Activated T-helper 2 cell treated with anti-CD3 and anti-CD28 coated beads, Interferon-gamma antibody, Interleukin-2, Interleukin-4, amounts not matched to agents 10 μg/mL and 5 μg/mL and 100 μg/mL, durations not matched to agents 14 hours and 24 hours and 36 hours (primary cell): ENCODE measurements around the gene PCBP1. TPM values are rescaled to one million over a fixed set of nuclear protein-coding genes. Genes with fewer than 3 reads are reported as not detected.

Experiments
- DNase-seq: peaks from one replicate; pipeline ENCODE4 v3.0.0; 2021; ENCODE audit warnings: low spot score
- H3K27ac Mint-ChIP-seq: one replicate; pipeline ENCODE4 v1.8.0; 2021; ENCODE audit warnings: mixed read lengths
- H3K27me3 Mint-ChIP-seq: one replicate; pipeline ENCODE4 v1.8.0; 2021; ENCODE audit warnings: low read depth, mixed read lengths
- H3K36me3 Mint-ChIP-seq: one replicate; pipeline ENCODE4 v1.8.0; 2021; ENCODE audit warnings: low read depth, mixed read lengths
- H3K4me1 Mint-ChIP-seq: one replicate; pipeline ENCODE4 v1.8.0; 2021; ENCODE audit warnings: low read depth, mixed read lengths
- H3K4me3 Mint-ChIP-seq: one replicate; pipeline ENCODE4 v1.8.0; 2021; ENCODE audit warnings: low read depth, mild to moderate bottlenecking, moderate library complexity, mixed read lengths
- H3K9me3 Mint-ChIP-seq: one replicate; pipeline ENCODE4 v1.8.0; 2021; ENCODE audit warnings: mixed read lengths
- intact Hi-C: fragments of 100-400 bp; cut with micrococcal nuclease; formaldehyde crosslinking; loops from one replicate; pipeline ENCODE4 v1.15.1; 2023
- total RNA-seq: library from RNA; stranded (reverse); gene quantifications from 2 replicates; pipeline ENCODE4 v1.2.3, GENCODE V29; 2022

Gene PCBP1
- 433 and 442 TPM in 2 replicates for total RNA-seq

DNA sequence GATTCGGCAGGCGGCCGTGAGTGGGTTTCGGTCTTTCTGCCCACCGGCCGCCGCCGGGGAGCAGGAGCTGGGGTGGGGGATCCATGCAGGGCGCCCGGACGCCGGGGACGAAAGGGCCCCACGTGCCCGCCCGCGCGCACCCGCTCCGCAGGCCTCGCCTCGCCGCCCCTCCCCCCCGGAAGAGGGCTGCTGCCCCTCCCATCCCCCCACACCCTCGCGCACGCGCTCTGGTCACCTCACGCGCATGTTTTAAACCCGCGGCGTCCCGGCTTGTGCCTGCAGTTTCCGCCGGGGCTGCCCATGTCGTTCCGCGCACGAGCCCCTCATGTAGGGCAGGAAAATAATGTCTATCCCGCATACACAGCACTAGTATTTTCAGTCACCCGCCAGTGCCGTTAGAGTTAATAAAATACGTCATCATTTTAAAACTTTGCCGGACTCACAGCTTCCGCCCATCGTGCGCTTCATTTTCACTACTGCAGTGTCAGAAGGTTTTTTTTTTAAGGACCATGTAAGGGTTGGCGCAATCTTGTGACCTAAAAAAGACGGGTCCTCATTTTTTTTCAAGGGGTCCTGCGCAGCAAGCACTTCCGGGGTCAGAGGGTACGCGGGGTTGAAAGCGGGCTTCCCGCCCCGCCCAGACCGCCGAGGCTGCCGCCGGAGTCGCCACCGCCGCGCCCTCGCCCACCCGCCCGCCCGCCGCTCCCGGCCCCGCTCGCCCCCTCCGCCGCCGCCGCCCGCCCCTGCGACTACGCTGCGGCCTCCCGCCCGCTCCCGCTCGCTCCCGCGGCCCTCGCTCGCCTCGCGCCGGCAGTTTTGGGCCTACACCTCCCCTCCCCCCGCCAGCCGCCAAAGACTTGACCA lies at the start of gene PCBP1:
TSS of gene PCBP1 (plus strand) at position 640 of the 864 bp plus-strand sequence. CDS start 267 bp downstream, outside the sequence.
- Mint-ChIP-seq H3K27ac (peak within 1 kb of the TSS; percentile 99), H3K4me1 (peaks cover 53% of the 10 kb centered on the region), H3K27me3 (no peaks in the 10 kb centered on the region), H3K36me3 (peaks cover 63% of the 10 kb centered on the region), H3K9me3 (peaks cover 3% of the 10 kb centered on the region), H3K4me3 (peak within 1 kb of the TSS; percentile 98)
- peak; percentile 92 for DNase-seq
- intact Hi-C loops: loop anchor here (1.0 to 5.0 kb wide), 6 partner anchors 37 to 443 kb away; partner anchors contain the start of gene TIA1

- no peak overlapping the region for H3K4me3 Mint-ChIP-seq
- H3K4me1 Mint-ChIP-seq: peaks cover 46% of the 10 kb centered on the region
- peaks cover 31% of the 10 kb centered on the region for H3K36me3 Mint-ChIP-seq
- intact Hi-C loops: no loop called here
- H3K27ac Mint-ChIP-seq: no peak overlapping the region
- H3K9me3 Mint-ChIP-seq: no peaks in the 10 kb centered on the region
- no peaks in the 10 kb centered on the region for H3K27me3 Mint-ChIP-seq
- DNase-seq: no peak
Measured at GRCh38 chr2:70039366-70039765, 47.9 kb upstream of the PCBP1 start.

- Mint-ChIP-seq H3K36me3 (peaks cover 37% of the 10 kb centered on the region), H3K27me3 (no peaks in the 10 kb centered on the region), H3K27ac (no peak overlapping the region), H3K4me1 (peaks cover 54% of the 10 kb centered on the region), H3K4me3 (no peak overlapping the region), H3K9me3 (no peaks in the 10 kb centered on the region)
- no peak for DNase-seq
- intact Hi-C loops: loop anchor here (5.0 kb wide), 1 partner anchor 94 kb away; no protein-coding TSS in a partner anchor
Measured at GRCh38 chr2:70041663-70042062, 45.6 kb upstream of the PCBP1 start.

DNA sequence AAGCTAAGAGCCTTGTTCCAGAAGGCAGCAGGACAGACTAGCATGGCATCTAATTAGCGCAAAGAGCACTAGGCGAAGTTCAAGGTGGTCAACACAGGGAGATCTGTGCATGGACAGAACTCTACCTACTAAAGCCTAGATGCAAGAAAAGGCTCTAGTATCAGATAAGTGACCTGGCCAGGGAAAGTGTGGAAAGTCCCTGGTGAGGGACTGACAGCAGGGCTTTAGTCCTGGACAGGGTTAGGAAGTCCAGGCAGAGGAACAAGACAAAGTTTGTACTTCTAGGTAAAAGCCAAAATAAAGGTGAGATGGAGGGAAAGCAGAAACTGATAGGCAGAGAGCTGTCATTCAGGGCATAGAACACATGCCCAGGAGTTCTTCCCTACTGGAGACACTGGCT lies 45.0 kb upstream of the PCBP1 start:
- Mint-ChIP-seq H3K27ac (peak overlapping the region; percentile 46), H3K27me3 (no peaks in the 10 kb centered on the region), H3K9me3 (no peaks in the 10 kb centered on the region), H3K4me3 (no peak overlapping the region), H3K4me1 (peaks cover 54% of the 10 kb centered on the region), H3K36me3 (peaks cover 43% of the 10 kb centered on the region)
- intact Hi-C loops: loop anchor here (5.0 kb wide), 1 partner anchor 95 kb away; no protein-coding TSS in a partner anchor
- no peak for DNase-seq

DNA sequence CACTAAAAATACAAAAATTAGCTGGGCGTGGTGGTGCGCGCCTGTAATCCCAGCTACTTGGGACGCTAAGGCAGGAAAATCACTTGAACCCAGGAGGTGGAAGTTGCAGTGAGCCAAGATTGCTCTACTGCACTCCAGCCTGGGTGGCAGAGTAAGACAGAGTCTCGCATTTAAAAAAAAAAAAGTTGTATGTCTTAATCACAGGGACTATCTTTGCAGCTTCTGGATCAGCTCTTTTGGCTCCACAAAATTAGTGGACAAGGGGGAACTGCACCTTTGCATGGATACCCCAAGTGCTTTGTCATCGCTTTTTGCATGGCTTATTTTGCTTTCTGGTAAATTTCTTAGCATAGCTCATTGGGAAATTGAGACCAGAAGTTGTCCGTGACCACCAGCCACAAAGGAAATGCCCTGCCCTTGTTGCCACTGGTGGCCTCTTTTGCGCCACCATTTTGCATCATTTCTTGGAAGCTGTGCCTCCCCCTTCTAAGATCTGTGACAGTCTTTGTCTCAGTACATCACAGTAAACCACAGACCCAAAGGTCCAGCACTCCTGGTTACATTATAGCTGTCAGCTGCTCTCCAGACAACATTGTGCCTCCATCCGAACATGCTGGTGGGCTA lies 43.9 kb upstream of the PCBP1 start:
- Mint-ChIP-seq H3K27me3 (no peaks in the 10 kb centered on the region), H3K27ac (peak overlapping the region; percentile 87), H3K4me3 (peak overlapping the region; percentile 11), H3K9me3 (no peaks in the 10 kb centered on the region), H3K36me3 (peaks cover 41% of the 10 kb centered on the region), H3K4me1 (peaks cover 49% of the 10 kb centered on the region)
- DNase-seq: peak; percentile 59
- intact Hi-C loops: loop anchor here (5.0 kb wide), 1 partner anchor 96 kb away; no protein-coding TSS in a partner anchor

- intact Hi-C loops: loop anchor here (5.0 kb wide), 1 partner anchor 97 kb away; no protein-coding TSS in a partner anchor
Measured at GRCh38 chr2:70044290-70045040, 42.8 kb upstream of the PCBP1 start.

GRCh38 chr2:70045405-70045804 lies 41.9 kb upstream of the PCBP1 start:
- peaks cover 49% of the 10 kb centered on the region for H3K36me3 Mint-ChIP-seq
- peak overlapping the region; percentile 29 for H3K27ac Mint-ChIP-seq
- DNase-seq: no peak
- no peaks in the 10 kb centered on the region for H3K9me3 Mint-ChIP-seq
- no peak overlapping the region for H3K4me3 Mint-ChIP-seq
- no peaks in the 10 kb centered on the region for H3K27me3 Mint-ChIP-seq
- H3K4me1 Mint-ChIP-seq: peaks cover 44% of the 10 kb centered on the region
- intact Hi-C loops: no loop called here

More at GRCh38 chr2:70044290-70045040, 42.8 kb upstream of the PCBP1 start:
- Mint-ChIP-seq H3K9me3 (no peaks in the 10 kb centered on the region), H3K36me3 (peaks cover 46% of the 10 kb centered on the region), H3K4me1 (peaks cover 47% of the 10 kb centered on the region), H3K27me3 (no peaks in the 10 kb centered on the region), H3K4me3 (no peak overlapping the region), H3K27ac (peak overlapping the region; percentile 87)
- no peak for DNase-seq

DNA sequence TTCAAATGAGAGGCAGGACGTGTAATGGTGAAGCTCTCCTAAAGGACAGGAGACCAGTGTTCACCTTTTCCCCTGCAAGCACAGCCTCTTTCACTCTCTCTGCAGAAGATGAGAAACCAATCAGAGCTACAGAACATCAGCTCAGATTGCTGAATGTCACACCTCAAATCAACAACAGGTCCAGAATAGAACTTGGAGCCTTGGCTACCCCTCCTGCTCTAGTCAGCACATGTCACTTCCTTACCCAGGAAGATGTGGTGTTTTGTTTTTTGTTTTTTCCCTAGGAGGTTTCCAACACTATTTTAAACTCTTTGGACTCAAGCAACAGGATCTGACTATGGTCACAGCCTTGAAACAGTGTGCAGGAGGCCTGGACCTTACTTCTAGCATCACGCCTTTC lies 41.3 kb upstream of the PCBP1 start:
- Mint-ChIP-seq H3K27me3 (no peaks in the 10 kb centered on the region), H3K36me3 (peaks cover 50% of the 10 kb centered on the region), H3K9me3 (no peaks in the 10 kb centered on the region), H3K4me3 (no peak overlapping the region), H3K4me1 (peaks cover 44% of the 10 kb centered on the region), H3K27ac (peak overlapping the region; percentile 57)
- no peak for DNase-seq
- intact Hi-C loops: no loop called here

DNA sequence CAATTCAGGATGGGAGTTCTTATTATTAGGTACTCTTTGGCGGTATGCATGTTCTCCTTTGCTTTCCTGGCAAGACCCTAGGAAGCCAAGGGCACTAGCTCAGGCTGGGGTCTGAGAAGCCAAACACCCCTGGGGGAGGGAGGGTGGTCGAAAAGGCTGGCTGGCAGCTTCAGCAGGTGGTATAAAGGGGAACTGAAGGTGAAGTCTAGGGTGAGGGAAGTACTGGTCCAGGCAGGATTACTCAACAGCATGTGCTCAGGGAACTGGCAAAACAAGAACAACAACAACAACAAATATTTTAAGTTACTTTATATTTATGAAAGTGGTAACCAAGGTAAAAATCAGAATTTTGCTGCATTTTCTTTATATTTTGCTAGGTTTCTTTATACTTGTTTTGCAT lies 40.7 kb upstream of the PCBP1 start:
- peaks cover 51% of the 10 kb centered on the region for H3K36me3 Mint-ChIP-seq
- peaks cover 41% of the 10 kb centered on the region for H3K4me1 Mint-ChIP-seq
- H3K9me3 Mint-ChIP-seq: no peaks in the 10 kb centered on the region

DNA sequence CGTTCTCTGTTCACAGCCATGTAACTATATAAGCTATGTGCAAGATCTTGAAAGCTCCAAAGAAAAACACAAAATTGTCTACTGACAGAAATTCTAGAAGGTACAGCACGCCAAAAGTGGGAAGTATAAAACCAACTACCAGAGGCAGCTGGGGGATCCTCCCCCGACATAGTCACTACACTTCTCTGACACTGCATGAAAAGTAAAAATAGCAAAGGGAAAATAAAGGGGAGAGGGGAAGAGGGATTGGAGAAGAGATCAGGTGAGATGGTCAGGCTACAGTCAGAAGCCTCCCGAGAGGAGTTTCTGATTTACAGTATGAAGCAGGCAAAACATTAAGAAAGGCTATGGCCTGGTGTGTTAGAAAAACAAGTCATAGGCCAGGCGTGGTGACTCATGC lies 39.8 kb upstream of the PCBP1 start:
- intact Hi-C loops: no loop called here
- Mint-ChIP-seq H3K4me3 (no peak overlapping the region), H3K27ac (peak overlapping the region; percentile 24), H3K9me3 (no peaks in the 10 kb centered on the region), H3K4me1 (peaks cover 34% of the 10 kb centered on the region), H3K27me3 (no peaks in the 10 kb centered on the region), H3K36me3 (peaks cover 60% of the 10 kb centered on the region)
- DNase-seq: no peak

More for the DNA sequence above, 40.7 kb upstream of the PCBP1 start:
- Mint-ChIP-seq H3K4me3 (no peak overlapping the region), H3K27ac (no peak overlapping the region), H3K27me3 (no peaks in the 10 kb centered on the region)
- intact Hi-C loops: no loop called here
- no peak for DNase-seq

DNA sequence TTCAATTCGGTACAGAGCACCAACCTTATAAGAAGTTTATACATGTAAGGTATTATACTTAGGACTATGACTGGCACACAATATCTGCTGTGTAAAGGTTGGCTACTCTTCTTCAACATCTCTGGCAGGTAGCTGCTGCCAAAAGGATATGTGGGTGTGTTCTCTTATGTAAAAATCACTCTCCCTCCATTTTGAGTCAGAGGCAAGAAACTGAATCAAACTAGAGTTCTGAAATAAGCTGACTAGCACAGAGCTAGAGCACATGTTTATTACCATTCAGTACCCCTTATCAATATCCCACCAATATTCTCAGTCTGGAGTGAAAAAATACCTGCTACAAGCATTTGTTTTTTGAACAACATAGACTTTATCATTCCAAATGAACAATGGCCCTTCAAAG lies 38.0 kb upstream of the PCBP1 start:
- Mint-ChIP-seq H3K27ac (no peak overlapping the region), H3K9me3 (no peaks in the 10 kb centered on the region), H3K27me3 (no peaks in the 10 kb centered on the region), H3K36me3 (peaks cover 69% of the 10 kb centered on the region), H3K4me3 (no peak overlapping the region), H3K4me1 (peaks cover 17% of the 10 kb centered on the region)
- intact Hi-C loops: no loop called here
- no peak for DNase-seq

DNA sequence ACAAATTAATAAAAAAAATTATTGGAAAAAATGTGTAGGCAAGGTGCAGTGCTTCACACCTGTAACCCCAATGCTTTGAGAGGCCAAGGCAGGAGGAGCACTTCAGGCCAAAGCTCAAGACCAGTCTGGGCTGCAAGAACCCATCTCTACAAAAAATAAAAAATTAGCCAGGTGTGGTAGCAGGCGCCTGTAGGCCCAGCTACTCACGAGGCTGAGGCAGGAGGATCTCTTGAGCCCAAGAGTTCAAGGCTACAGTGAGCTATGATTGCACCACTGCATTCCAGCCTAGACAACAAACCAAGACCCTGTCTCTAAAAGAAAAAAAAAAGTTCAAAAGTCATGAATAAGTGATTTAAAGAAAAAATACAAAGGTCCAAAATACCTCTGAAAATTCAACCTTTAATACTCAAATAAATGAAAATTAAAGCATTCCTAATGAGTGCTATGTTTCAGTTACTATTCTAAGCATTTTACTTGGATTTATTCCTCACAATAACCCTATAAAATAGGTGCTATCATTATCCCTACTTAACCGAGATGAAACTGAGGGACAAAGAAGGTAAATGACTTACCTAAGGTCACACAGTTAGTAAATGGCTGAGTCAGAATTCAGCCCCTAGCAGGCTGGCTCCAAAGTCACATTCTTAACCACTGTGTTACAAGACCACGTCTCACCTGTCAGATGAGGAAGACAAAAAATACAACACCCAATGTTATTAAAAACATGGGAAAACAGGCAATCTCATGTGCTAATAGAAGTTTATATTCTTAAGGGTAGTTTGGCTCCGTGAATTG lies 36.4 kb upstream of the PCBP1 start:
- Mint-ChIP-seq H3K4me1 (peaks cover 7% of the 10 kb centered on the region), H3K27me3 (no peaks in the 10 kb centered on the region), H3K4me3 (no peak overlapping the region), H3K27ac (no peak overlapping the region), H3K36me3 (peaks cover 77% of the 10 kb centered on the region), H3K9me3 (no peaks in the 10 kb centered on the region)
- DNase-seq: no peak
- intact Hi-C loops: no loop called here
